AG10803 (cell line): Measurements from ENCODE around the gene EHF.

Experiments used
- DNase-seq: peaks from one replicate; pipeline ENCODE4 v3.0.0; 2010; ENCODE audit warnings: low read depth
- H3K4me3 ChIP-seq: 2 replicates; pipeline ENCODE4 v1.5.1; 2011; ENCODE audit warnings: mild to moderate bottlenecking, low read length, control low read depth
- TF ChIP-seq, protein P1 (sequence below): conservative IDR thresholded peaks from 2 replicates; pipeline ENCODE4 v1.5.1; 2011; ENCODE audit warnings: mild to moderate bottlenecking, low read length, control low read depth, inconsistent platforms

Gene EHF

DNA sequence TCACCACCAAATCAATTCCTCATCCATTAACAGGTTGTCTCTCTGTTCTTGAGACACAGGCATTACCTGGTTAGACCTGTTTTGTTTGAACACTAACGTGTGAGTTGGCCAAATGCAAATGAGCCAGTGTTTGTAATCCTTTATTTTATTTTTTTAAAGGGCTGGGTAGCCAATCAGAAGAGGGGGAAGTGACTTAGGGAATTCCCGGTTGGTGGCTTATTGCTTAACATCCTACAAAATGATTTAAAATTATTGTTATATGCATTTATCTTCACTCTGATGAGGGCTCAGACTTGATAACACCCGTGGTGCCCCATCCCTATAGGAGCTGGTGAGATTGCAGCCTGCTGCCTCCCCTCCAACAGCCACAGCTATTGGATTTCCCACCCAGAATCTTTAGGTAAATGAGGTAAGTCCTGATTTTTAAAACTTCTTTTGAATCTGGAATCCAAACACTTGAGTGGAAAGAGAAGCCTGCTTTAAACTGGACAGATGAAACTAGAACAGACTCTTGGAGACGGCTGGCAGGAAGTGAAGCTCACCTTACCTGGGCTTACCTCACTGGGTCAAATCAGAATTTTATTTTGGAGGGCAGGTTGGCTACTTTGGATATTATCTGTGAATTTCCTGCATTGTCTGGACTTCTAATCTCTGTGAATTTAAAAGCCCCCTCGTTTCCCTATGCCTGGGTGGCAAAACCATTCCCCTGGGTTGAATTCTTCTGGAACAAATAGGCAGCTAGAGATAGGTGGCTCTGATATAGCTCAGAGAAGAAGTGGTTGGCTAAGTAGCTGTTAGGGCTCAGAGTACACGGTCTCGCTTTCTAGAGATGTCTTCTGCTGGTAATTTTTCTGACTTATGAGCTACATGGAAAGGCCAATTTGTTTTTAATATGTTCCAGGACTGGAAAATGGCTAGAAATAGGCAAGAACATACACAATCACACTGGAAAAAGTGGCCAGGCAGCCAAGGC lies at the start of gene EHF:
EHF (plus strand) TSS at position 274 of the 973 bp plus-strand sequence. CDS start 21,538 bp downstream, outside the sequence.
- no peak within 1 kb of the TSS for H3K4me3 ChIP-seq
- no peak for DNase-seq
- TF ChIP-seq, protein P1, sequence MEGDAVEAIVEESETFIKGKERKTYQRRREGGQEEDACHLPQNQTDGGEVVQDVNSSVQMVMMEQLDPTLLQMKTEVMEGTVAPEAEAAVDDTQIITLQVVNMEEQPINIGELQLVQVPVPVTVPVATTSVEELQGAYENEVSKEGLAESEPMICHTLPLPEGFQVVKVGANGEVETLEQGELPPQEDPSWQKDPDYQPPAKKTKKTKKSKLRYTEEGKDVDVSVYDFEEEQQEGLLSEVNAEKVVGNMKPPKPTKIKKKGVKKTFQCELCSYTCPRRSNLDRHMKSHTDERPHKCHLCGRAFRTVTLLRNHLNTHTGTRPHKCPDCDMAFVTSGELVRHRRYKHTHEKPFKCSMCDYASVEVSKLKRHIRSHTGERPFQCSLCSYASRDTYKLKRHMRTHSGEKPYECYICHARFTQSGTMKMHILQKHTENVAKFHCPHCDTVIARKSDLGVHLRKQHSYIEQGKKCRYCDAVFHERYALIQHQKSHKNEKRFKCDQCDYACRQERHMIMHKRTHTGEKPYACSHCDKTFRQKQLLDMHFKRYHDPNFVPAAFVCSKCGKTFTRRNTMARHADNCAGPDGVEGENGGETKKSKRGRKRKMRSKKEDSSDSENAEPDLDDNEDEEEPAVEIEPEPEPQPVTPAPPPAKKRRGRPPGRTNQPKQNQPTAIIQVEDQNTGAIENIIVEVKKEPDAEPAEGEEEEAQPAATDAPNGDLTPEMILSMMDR = no peak

DNA sequence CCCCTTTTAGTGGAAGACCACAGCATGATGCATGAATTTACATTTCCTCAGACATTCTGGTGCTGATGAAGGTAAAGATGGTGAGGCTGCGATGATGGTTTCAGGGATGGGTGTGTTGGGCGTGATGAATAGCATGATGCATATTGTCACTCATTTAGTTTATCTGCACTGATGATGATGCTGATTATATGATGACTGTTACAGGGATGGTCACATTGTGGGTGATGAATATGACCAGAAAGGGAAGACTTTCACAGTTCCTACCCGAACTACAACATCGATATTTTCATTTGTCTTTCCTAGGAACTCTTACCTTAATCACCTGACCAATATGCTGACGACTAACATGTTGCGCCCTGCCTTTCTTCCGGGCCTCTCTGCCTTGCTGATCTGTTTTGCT lies 47.4 kb upstream of the EHF start:
- TF ChIP-seq, protein P1 = no peak

DNA sequence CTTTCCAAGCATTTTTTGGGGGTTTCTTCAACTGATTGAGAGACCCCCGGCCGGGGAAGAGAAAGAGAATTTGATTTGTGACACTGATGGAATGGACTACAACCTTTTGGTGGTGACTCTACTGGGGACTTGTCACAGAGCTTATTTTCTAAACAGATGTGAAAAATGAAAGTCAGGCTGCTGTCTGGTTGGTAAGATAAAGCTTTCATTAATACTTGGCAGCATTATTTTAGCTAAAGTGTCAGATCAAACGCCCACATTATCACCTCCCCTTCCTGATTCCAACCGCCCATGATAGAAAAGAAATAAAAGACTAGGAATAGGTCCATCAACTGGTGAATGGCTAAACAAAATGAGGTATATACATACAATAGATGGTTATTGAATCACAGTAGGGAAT lies 45.6 kb upstream of the EHF start:
- DNase-seq = no peak
- H3K4me3 ChIP-seq = no peak overlapping the region
- TF ChIP-seq, protein P1 = no peak

More for the DNA sequence above, 47.4 kb upstream of the EHF start:
- DNase-seq = no peak
- H3K4me3 ChIP-seq = no peak overlapping the region

DNA sequence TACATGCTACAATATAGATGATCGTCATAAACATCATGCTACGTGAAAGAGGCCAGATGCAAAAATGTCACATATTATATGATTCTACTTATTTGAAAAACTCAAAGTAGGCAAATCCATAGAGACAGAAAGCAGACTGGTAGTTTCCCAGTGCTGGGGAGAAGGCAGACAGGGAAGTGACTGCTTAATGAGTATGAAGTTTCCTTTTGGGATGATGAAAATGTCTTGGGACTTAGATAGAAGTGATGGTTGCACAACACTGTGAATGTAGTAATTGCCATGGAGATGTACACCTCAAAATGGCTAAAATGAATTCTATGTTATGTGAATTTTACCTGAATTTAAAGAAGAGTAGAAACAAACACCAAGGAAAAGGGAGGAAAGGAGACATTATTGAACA lies 45.2 kb upstream of the EHF start:
- no peak for DNase-seq
- TF ChIP-seq, protein P1 = no peak
- H3K4me3 ChIP-seq = no peak overlapping the region

DNA sequence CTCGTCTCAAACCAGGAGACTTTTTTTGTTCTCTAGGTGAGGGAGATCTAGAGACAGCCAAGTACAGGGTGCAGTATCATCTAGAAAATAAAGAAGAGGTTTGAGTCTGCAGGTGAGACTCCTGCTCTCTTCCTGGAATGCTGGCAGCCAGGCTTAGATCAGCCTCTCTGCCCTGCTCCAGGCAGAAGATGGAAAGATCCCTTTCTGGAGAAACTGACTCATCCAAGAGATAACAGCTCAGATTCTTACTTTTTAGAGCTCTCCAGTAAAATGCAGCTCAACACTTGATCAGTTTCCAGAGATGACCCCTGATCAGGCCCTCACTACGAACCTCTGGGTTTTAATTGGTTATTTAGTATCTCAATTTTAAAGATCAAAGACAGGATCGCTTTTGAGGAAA lies 44.6 kb upstream of the EHF start:
- H3K4me3 ChIP-seq = no peak overlapping the region
- TF ChIP-seq, protein P1 = no peak
- no peak for DNase-seq

DNA sequence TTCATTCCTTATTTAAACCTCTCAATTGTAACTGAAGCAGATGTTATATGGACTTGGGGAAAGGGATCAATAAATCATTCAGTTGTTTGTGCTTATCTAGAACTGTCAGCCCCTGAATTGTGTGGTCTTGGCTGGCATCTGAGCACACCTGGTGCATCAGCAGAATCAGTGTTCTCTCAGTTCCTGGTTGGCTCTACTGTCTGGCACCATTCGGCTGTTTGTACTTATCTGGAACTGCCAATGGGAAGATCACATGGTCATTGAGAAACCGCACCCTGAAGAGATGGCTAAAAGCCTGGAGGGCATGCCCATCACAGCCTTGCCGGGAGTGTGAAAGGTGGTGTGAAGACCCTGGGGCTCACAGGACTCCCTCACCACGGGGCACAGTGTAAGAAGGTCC lies 37.1 kb upstream of the EHF start:
- TF ChIP-seq, protein P1 = no peak
- no peak for DNase-seq
- H3K4me3 ChIP-seq = no peak overlapping the region

DNA sequence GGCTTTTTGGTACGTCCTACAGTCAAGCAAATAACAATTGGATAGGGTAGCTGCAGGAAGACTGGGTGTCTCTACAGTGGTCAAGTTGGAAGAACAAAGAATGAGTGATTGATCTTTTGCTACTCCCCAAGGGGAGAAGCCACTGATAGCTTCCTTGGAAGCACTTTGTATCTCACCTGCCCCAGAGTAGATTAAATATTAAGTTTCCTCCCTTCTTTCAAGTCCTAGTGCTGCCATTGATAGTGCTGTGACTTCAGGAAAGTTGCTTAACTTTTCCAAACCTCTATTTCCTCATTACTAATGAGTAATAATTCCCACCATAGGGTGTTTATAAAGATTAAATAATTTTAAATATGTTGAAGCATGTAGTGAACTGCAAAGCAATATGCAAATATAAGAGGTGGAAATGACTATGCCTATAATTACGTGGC lies 35.6 kb upstream of the EHF start:
- TF ChIP-seq, protein P1 = no peak
- DNase-seq = no peak
- no peak overlapping the region for H3K4me3 ChIP-seq
